ENCODE data around the gene CEBPZOS.

CEBPZOS gene

GRCh38 chr2:37196320-37197195 lies at the start of gene CEBPZOS:
Gene CEBPZOS, plus strand, starts transcription at chr2:37196496. Its CDS starts 3,209 bp downstream, at chr2:37199705.
- DNase-seq = peak; percentile 72

- DNase-seq = no peak
Observed at GRCh38 chr2:37148325-37148724, 48.0 kb upstream of the CEBPZOS start.

GRCh38 chr2:37149626-37150322 lies 46.5 kb upstream of the CEBPZOS start:
- DNase-seq = no peak

- DNase-seq = no peak
Observed at GRCh38 chr2:37153224-37153623, 43.1 kb upstream of the CEBPZOS start.

- DNase-seq = no peak
Observed at GRCh38 chr2:37154785-37155184, 41.5 kb upstream of the CEBPZOS start.

GRCh38 chr2:37156071-37156856 lies 40.0 kb upstream of the CEBPZOS start:
- peak; percentile 40 for DNase-seq

GRCh38 chr2:37156857-37157714 lies 39.2 kb upstream of the CEBPZOS start, which contains the start of gene EIF2AK2:
Gene EIF2AK2, minus strand, starts transcription at chr2:37156980. Its CDS starts 9,174 bp downstream, at chr2:37147806.
- peak; percentile 81 for DNase-seq

- no peak for DNase-seq
Observed at GRCh38 chr2:37164757-37165156, 31.5 kb upstream of the CEBPZOS start.

- peak; percentile 17 for DNase-seq
Observed at GRCh38 chr2:37167636-37168180, 28.6 kb upstream of the CEBPZOS start.

- peak; percentile 38 for DNase-seq
Observed at GRCh38 chr2:37168217-37168981, 27.9 kb upstream of the CEBPZOS start.

GRCh38 chr2:37171624-37171950 lies 24.7 kb upstream of the CEBPZOS start:
- no peak for DNase-seq

- DNase-seq = no peak
Observed at GRCh38 chr2:37173741-37174140, 22.6 kb upstream of the CEBPZOS start.

- DNase-seq = no peak
Observed at GRCh38 chr2:37180006-37180639, 16.2 kb upstream of the CEBPZOS start.

- no peak for DNase-seq
Observed at GRCh38 chr2:37180640-37181039, 15.7 kb upstream of the CEBPZOS start.

GRCh38 chr2:37181726-37182684 lies 14.3 kb upstream of the CEBPZOS start:
- DNase-seq = no peak

GRCh38 chr2:37188570-37188969 lies 7.7 kb upstream of the CEBPZOS start, which contains the start of gene SULT6B1:
Gene SULT6B1, minus strand, starts transcription at chr2:37188670. Its CDS starts 30 bp downstream, at chr2:37188640.
- no peak for DNase-seq

GRCh38 chr2:37189452-37190153 lies 6.7 kb upstream of the CEBPZOS start:
- peak; percentile 85 for DNase-seq

GRCh38 chr2:37190290-37190689 lies 6.0 kb upstream of the CEBPZOS start:
- DNase-seq = no peak

- DNase-seq = no peak
Observed at GRCh38 chr2:37191253-37191652, 5.0 kb upstream of the CEBPZOS start.
